HG03025 (cell line): Measurements from ENCODE around the gene SMIM35.

Experiments used
- ATAC-seq: cut with Tn5 transposase; IDR thresholded peaks from one replicate; pipeline ENCODE4 v1.9.1; 2021; ENCODE audit warnings: mild to moderate bottlenecking, moderate library complexity; ENCODE audit not compliant: unreplicated experiment, low FRiP score

The SMIM35 gene

DNA sequence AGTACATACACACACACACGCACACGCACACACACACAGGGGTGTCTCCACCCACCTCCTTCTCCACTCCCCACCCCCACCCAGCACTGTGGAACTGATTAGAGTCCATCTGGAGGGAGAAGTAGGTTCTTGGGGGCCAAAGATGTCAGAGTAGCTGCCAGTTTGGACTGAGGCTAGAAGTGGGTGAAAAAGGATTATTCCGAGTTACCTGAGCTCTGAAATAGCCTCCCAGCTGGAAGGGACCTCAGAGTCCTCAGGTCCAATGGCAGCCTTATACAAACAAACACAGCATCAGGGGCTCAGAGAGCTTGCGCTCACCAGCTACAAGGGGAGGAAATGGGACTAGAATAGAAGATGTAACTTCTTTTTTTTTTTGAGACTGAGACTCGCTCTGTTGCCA is 79.7 kb downstream of the SMIM35 start:
- ATAC-seq, result no peak

DNA sequence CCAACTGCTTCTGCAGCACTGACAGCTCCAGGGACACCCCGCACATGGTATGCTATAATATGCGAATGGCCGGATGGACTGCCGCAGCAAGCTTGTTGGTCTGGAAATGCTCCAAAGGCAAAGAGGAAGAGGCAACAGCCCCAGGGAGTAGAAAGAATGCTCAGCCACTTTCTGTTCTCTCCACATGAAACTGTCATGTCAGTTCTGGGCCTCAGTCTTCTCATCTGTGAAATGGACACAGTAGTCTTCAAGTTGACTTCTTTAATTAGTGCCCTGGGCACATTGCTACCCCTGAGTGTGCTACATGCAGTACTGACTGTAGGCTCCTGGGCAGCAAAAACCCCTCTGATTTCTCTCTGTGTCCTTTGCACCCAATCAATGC is 80.6 kb downstream of the SMIM35 start:
- no peak for ATAC-seq

DNA sequence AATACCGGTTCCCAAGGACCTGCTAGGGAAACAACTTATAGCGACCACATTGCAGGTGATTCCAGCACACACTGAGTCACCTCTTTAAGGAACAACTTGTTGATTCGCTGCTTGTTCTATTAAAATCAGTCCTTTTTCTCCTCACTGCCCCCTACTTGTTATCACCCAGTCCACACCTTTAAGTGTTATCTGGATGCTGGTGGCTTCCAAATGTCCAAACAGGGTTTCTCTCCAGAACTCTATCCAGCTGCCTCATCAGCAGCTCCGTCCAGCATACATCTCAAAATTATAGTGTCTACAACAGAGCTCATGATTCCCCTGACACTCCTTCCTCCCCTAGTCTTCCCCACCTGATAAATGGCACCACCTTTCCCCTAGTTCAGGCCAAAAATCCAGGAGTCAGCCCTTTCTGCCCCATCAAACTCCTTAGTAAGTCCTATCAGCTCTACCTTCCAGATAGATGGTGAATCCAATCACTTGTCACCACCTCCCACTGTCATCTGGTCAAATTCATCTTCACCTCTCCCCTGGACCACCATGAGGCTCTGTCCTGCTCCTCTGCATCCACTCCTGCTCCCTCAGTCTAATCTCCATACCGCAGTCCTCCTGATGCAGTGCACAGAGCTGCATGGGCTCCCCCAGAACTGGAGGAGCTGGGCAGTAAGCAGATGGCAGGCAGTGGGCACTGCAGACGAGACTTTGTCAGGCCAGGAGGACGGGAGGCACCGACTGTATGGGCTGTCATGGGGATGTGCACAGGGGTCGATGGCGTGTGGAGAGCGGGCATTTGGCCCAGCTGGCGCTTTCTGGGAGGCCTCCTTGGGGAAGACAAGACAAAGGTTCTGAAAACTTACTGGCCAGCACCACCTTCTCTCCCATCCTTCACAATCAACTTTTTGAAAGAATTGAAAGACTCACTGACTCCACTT is 81.3 kb downstream of the SMIM35 start:
- no peak for ATAC-seq

DNA sequence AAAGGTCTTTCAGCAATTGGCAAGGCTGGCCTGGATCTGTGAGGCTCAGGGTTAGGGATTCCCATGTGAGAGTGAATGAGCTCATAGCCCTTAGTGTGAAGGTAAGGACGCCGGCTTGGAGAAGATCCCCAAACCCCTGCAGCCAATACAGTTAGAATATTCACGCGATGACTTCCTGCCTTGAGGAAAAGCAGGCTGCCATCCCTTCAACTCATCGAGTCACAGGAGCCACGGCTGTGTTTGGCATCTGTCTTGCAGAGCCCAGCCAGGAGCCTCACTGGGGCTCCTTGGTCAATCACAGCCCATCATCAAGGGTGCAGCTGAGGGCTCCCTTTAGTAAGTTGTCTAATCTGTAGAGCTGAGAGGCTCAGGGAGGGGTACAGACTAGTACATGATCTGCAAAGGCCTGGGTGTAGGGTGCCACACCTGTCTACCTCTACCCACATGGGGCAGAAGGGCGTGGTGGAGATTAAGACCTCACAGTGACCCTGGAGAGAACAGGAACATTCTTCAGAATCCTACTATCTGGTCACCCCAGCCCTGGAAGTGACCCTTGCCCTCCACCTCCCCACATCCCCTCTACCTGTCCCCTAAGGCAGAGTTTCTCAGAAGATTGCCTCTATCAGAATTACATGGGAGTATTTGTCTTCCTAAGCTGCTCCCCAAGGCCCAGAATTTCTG is 82.1 kb downstream of the SMIM35 start:
- no peak for ATAC-seq

DNA sequence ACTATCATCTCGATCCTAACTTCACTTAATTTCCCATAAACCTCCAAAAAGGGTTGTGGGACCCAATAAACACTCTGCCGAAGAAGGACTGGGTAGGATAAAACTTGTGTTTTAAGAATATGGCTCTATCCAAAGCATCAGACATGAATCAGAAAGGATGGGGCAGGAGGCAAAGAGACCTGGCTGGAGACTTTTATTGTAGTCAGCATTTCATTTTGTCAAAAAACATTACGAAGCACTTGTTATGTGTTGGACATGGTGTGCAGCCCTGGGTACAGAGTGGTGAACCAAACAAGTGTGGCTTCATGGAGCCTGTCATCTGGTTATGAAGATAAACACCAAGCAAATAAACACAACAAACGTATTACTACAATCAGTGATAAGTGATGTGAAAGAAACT is 83.3 kb downstream of the SMIM35 start:
- no peak for ATAC-seq

DNA sequence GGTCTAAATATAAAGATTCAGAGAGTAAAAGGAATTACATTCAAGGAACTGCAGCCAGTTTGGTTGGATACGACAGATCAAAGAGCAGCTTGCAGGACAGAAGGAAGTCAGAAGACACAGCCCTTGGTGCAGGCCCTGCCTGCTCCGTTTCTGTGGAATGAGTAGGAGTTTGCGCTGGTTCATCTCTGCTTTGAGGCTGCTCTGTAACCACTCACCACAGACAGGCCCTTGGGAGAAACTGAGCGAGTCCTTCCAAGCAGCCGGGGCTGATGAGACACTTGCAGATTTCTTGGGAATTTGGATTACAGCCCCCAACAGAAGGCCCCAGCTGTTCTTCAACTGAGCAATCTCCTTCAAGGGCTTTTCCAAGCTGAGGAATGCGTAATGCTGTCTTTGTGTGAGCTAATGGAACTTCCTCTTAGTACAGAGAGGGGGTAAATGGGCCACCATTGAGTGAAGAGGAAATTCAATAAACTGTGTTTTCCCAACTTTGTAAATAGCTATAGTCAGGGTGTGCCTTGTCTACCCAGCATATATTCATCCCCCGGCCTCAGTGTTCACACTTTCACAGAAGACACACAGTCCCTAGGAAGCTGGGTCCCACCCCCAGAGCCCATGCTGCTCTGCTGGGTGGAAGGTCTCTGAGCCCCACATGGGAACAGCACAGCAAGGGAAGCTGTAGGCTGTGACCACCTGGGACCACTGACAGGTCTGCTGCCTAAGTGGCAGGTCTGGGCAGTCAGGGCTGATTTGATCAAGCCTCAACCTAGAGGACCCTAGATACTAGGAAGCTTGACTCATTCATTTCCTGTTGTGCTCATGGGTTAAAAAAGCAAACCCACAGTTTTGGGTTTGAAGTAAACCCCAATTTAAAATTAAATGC is 84.0 kb downstream of the SMIM35 start:
- ATAC-seq, result no peak

DNA sequence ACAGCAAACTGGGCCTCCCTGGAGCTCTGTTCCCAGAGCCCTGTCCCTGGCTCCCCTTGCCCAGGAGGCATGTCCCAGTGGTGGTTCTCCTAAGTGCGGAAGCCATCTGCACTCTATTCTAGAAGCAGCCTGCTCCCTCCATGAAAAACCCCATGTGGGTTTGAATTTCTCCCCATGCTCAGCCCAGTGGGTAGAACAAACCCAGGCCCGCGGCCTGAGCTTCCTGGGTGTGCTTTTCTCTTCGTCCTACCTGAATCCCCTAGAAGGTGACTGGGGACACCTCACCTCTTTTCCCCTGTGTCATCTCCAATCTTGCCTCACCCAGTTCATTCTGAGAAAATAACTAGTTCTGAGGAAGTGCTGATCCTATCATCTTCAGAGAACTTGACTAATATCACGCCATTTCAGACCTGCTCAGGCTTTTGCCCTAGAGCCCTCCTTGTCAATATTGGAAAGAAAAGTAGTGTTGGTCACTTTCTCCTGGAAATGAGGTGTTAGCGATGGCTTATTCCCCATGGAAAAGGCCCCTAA is 84.7 kb downstream of the SMIM35 start:
- no peak for ATAC-seq

DNA sequence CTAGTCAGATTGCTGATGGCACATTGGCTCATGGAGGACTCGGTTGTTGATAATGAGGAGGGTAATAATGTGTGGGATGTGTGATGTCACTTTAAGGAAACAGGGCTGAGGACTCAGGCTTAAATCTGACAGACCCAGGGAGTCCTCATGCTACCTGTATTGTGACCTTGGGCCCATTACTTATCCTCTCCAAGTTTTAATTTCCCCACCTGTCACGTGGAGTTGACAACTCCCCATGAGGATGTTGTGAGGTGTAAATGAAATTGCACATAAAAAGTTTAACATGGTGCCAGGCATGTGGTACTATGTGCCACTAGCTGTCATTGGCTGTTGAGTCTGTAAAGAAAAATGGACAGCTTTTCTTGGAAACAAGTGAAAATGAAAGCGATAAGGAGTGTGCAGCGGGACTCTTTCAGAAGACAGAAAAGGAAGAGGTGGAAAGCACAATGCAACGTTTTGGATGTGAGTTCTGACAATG is 85.2 kb downstream of the SMIM35 start:
- no peak for ATAC-seq

DNA sequence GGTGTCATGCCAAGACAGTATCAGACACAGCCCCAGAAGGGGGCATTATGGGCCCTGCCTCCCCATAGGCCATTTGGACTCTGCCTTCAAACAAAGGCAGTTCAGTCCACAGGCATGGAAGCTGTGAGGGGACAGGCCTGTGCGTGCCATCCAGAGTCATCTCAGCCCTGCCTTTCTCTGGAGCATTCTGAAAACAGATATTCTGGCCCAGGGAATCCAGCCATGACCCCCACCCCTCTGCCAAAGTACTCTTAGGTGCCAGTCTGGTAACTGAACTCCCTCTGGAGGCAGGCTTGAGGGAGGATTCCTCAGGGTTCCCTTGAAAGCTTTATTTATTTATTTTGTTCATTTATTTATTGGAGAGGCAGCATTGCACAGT is 85.9 kb downstream of the SMIM35 start:
- no peak for ATAC-seq

DNA sequence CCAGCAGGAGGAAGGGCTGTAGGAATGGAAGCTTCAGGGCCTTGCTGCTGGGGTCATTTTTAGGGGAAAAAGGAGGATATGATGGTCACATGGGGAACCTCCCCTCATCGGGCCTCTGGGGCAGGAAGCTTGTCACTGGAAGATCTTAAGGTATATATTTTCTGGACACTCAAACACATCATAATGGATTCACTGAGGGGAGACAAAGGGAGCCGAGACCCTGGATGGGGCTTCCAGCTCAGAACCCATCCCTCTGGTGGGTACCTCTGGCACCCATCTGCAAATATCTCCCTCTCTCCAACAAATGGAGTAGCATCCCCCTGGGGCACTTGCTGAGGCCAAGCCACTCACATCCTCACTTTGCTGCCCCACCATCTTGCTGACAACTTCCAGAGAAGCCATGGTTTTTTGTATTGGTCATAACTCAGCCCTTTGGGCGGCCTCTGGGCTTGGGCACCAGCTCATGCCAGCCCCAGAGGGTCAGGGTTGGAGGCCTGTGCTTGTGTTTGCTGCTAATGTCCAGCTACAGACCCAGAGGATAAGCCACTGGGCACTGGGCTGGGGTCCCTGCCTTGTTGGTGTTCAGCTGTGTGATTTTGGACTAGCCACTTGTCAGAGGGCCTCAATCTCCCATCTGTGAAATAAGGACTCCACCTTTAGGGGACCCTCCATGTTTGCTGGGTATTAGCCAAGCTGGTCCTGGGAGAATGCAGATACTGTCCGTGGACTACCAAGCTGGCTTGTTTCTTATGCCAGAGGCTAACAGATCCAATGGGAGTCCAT is 86.5 kb downstream of the SMIM35 start:
- no peak for ATAC-seq

DNA sequence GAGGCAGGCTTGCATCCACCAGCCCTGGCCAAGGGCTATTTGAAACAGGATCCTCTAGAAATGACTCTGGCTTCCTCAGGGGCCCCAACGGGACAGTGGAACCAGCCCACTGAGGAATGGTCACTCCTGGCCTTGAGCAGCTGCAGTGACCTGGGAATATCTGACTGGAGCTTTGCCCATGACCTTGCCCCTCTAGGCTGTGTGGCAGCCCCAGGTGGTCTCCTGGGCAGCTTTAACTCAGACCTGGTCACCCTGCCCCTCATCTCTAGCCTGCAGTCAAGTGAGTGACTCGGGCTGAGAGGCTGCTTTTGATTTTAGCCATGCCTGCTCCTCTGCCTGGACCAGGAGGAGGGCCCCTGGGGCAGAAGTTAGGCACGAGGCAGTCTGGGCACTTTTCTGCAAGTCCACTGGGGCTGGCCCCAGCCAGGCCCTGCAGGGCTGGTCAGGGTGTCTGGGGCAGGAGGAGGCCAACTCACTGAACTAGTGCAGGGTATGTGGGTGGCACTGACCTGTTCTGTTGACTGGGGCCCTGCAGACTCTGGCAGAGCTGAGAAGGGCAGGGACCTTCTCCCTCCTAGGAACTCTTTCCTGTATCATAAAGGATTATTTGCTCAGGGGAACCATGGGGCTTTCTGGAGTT is 87.3 kb downstream of the SMIM35 start:
- no peak for ATAC-seq

DNA sequence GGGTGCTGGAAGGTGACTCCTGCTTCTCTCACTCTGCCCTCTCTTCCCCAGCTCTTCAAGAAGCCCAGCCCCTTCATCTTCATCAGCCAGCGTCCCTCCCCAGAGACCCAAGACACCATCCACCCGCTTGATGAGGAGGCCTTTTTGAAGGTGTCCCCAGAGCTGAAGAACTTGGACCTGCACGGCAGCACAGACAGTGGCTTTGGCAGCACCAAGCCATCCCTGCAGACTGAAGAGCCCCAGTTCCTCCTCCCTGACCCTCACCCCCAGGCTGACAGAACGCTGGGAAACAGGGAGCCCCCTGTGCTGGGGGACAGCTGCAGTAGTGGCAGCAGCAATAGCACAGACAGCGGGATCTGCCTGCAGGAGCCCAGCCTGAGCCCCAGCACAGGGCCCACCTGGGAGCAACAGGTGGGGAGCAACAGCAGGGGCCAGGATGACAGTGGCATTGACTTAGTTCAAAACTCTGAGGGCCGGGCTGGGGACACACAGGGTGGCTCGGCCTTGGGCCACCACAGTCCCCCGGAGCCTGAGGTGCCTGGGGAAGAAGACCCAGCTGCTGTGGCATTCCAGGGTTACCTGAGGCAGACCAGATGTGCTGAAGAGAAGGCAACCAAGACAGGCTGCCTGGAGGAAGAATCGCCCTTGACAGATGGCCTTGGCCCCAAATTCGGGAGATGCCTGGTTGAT is 88.0 kb downstream of the SMIM35 start:
- ATAC-seq, result no peak

DNA sequence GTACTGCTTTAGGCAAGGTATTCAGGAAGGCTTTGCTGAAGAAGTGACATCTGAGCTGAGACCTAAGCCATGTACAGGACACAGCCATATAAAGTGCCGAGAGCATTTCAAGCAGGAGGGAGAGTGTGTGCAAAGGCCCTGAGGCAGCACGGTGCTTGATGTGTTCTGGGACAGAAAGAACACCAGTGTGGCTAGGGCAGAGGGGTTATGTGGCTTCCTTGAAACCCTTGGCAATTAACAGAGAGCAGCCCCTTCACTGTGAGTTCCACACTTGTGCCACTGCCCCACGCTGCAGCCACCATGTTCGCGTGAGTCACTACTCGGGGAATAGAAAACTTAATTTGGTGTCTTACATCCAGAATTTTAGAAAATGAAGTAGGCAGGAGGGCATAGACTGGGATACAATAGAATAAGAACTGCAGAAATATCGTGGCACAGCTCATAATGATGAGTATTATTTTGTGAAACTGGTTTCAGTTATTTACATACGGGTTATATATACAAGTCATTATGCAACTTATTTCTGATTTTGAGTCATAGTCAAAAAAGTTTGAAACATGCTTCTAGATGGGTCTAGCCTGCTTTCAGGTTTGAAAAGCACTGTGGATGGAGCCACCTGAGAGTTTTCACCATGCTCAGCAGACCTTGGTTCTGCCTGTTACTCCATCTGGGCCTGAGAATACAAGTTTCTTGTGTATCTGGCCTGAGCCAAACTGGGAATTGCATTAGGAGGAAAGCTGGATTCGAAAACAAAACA is 88.8 kb downstream of the SMIM35 start:
- ATAC-seq, result peak; percentile 49

DNA sequence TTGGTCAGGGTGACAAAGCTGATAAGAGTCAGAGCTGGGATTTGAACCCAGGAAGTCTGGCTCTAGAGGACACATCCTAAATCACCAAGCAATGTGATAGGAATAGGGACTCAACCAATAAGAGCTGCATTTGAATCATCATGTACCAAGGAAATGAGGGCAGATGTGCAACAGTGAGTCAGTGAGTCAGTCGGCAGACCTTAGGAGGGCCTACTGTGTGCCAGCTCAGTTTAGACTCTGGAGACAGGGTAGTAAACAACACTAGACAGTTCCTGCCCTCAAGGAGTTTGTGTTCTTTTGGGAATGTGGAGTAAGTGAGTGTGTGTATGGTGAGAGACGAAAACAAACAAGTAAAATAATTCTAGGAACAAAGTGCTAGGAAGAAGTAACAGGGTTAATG is 89.4 kb downstream of the SMIM35 start:
- no peak for ATAC-seq

DNA sequence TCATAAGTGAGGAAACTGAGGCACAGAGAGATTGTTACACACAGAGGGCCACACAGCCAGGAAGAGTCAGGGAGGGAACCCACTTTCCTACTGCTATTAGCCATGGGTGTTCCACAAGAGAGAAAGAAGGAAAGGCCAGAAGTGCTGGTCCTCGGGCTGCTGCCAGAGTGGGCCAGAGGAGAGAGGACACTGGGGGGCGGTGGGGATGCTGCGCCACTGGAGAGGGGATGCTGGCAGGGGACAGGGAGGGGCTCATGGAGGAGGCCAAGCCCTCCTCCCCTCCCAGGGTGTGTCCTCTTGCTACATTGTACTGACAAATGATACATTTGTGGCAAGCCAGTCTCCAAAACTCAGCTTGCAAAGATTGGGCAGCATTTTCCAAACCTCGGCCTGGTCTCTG is 90.7 kb downstream of the SMIM35 start:
- ATAC-seq, result no peak

DNA sequence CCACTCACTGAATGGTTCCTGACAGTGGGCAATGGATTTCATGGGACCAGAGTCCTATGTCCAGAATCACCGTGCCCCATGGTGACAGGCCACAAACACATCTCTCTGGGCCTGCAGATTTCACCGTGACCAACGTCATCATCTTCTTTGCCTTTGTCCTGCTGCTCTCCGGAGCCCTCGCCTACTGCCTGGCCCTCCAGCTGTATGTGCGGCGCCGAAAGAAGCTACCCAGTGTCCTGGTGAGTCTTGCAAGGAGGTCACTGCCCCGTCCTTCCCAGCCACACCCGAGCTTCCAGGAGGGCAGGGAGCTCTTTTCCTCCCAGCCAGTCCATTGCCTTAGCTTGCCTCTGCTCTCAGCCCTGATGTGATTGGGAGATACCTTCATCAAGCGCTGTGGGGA is 91.3 kb downstream of the SMIM35 start:
- ATAC-seq, result no peak

DNA sequence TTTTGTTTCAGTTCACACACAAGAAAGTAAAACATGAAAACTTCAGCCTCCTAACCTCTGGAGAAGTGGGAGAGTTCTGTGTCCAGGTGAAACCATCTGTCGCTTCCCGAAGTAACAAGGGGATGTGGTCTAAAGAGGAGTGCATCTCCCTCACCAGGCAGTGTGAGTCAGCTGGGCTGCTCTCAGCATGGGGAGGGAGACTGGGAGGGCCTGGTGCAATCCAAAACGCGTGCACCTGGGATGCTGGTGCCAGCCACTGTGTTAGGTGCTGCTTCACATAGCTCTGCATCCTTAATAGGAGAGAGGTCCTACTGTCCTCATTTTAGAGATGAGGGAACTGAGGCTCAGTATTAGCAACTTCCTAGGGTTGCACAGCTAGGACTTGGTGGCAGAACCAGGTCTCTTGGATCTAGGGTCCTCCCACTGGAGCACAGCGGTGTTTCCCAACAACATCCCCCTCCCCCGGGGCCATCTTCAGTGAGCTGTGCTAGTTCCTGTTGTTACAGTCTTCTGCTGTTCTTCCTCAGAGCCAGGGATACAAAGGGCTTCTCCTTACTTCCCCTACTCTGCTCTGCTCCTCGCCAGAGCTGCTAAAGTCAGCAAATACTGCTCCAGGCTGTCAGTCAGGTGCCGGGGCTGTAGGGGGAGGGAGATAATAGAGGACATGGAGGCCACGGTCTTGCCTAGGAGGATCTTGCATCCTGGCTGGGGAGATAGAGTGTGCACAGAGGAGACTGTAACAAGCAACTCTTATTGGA is 92.6 kb downstream of the SMIM35 start:
- no peak for ATAC-seq
